Fibroblast of lung (primary cell): ENCODE measurements around the gene CASP1. TPM values are rescaled to one million over a fixed set of nuclear protein-coding genes. Genes with fewer than 3 reads are reported as not detected.

Experiments used
- DNase-seq, 2 donors: peaks; one replicate each; pipeline versions ENCODE4 v3.0.0 to v3.0.0-alpha.2; 2010; ENCODE audit warnings: low read depth in 2 of 2
- H2AFZ ChIP-seq: 2 replicates; pipeline ENCODE4 v1.5.1; 2012; ENCODE audit warnings: low read length, control low read depth, inconsistent platforms
- H3K27ac ChIP-seq: 2 replicates; pipeline ENCODE4 v1.5.1; 2011; ENCODE audit warnings: low read length, control low read depth; ENCODE audit not compliant: insufficient read depth
- H3K27me3 ChIP-seq: 2 replicates; pipeline ENCODE4 v1.5.1; 2011; ENCODE audit warnings: mild to moderate bottlenecking, low read length; ENCODE audit not compliant: control insufficient read depth, insufficient read depth
- H3K36me3 ChIP-seq: 2 replicates; pipeline ENCODE4 v1.5.1; 2011; ENCODE audit warnings: low read length; ENCODE audit not compliant: control insufficient read depth, insufficient read depth
- H3K4me1 ChIP-seq: 2 replicates; pipeline ENCODE4 v1.5.1; 2011; ENCODE audit warnings: low read length; ENCODE audit not compliant: control insufficient read depth, insufficient read depth; ENCODE audit errors: extremely low read depth
- H3K4me2 ChIP-seq: 2 replicates; pipeline ENCODE4 v1.5.1; 2011; ENCODE audit warnings: low read length, control low read depth; ENCODE audit not compliant: insufficient read depth; ENCODE audit errors: extremely low read depth
- H3K4me3 ChIP-seq, 4 experiments: fragments of 200-600 bp in 1 of 4; sonication (generic) in 1 of 4; replicated peaks in 1 of 4; 2 replicates each; pipeline ENCODE4 v1.5.1; 2011 to 2016; ENCODE audit warnings: low read length in 4 of 4, low read depth in 3 of 4, mild to moderate bottlenecking in 3 of 4, control low read depth in 2 of 4, inconsistent platforms in 1 of 4, mixed read lengths in 1 of 4; ENCODE audit not compliant: insufficient read depth in 1 of 4; ENCODE audit errors: control extremely low read depth in 1 of 4
- H3K79me2 ChIP-seq: 2 replicates; pipeline ENCODE4 v1.5.1; 2012; ENCODE audit warnings: mild to moderate bottlenecking, low read length, inconsistent platforms; ENCODE audit not compliant: control insufficient read depth, insufficient read depth
- H3K9ac ChIP-seq: 2 replicates; pipeline ENCODE4 v1.5.1; 2011; ENCODE audit warnings: mild to moderate bottlenecking, low read length, control low read depth; ENCODE audit not compliant: insufficient read depth
- H3K9me3 ChIP-seq: 2 replicates; pipeline ENCODE4 v1.5.1; 2012; ENCODE audit warnings: low read depth, low read length; ENCODE audit not compliant: control insufficient read depth, insufficient read depth
- H4K20me1 ChIP-seq: 2 replicates; pipeline ENCODE4 v1.5.1; 2011; ENCODE audit warnings: low read length; ENCODE audit not compliant: control insufficient read depth, insufficient read depth; ENCODE audit errors: extremely low read depth
- CTCF ChIP-seq, 2 donors: IDR thresholded peaks in 1 of 2; conservative IDR thresholded peaks in 1 of 2; 1 replicate in 1 of 2; 2 replicates in 1 of 2; pipeline ENCODE4 v1.5.1; 2011 to 2012; ENCODE audit warnings: low read length in 2 of 2, control low read depth in 1 of 2, inconsistent platforms in 1 of 2, low read depth in 1 of 2, mild to moderate bottlenecking in 1 of 2
- EZH2 ChIP-seq: IDR thresholded peaks from 2 replicates; pipeline ENCODE4 v1.5.1; 2012; ENCODE audit warnings: low read length, control low read depth, mild to moderate bottlenecking; ENCODE audit errors: missing control alignments
- polyA plus RNA-seq, 2 donors: library from polyadenylated mRNA; depleted of rRNA in 1 of 2; stranded (reverse) in 1 of 2; unstranded in 1 of 2; fragments of >200 nt; gene quantifications; 2 replicates each; pipeline ENCODE4 v1.2.1, GENCODE V29; 2011 to 2012; ENCODE audit warnings: missing spikeins in 1 of 2
- total RNA-seq: library from RNA; depleted of rRNA; stranded (reverse); fragments of >200 nt; gene quantifications from 2 replicates; pipeline ENCODE4 v1.2.1, GENCODE V29; 2014

The CASP1 gene
- total and polyA plus RNA-seq, 2 donors (not counting 1 experiment from before 2014, with no cell fraction given), result 49.9 to 115 TPM

- H3K4me3 ChIP-seq, result no peak overlapping the region
- H3K4me1 ChIP-seq, result no peaks in the 10 kb centered on the region
- TF ChIP-seq CTCF (conservative IDR thresholded peaks at IDR 0.05 in 1 of 2, IDR thresholded peaks at IDR 0.05 in 1 of 2; ENCODE audit: low read depth in 1 of 2, low read length in 2 of 2) (no peak), EZH2 (no peak)
- no peaks in the 10 kb centered on the region for H3K36me3 ChIP-seq
- no peaks in the 10 kb centered on the region for H3K27me3 ChIP-seq
- no peak overlapping the region for H3K9ac ChIP-seq
- H3K9me3 ChIP-seq, result no peaks in the 10 kb centered on the region
- no peak overlapping the region for H2AFZ ChIP-seq
- no peak overlapping the region for H3K27ac ChIP-seq
- no peak for DNase-seq
- no peaks in the 10 kb centered on the region for H4K20me1 ChIP-seq
- no peaks in the 10 kb centered on the region for H3K79me2 ChIP-seq
- H3K4me2 ChIP-seq, result no peak overlapping the region
Measured at GRCh38 chr11:104992781-104993180, 42.2 kb downstream of the CASP1 start.

GRCh38 chr11:104991994-104992393, 43.0 kb downstream of the CASP1 start:
- no peaks in the 10 kb centered on the region for H3K4me1 ChIP-seq
- H3K4me2 ChIP-seq, result no peak overlapping the region
- H3K27ac ChIP-seq, result no peak overlapping the region
- no peaks in the 10 kb centered on the region for H3K27me3 ChIP-seq
- no peaks in the 10 kb centered on the region for H3K36me3 ChIP-seq
- H3K4me3 ChIP-seq, result no peak overlapping the region
- H3K79me2 ChIP-seq, result no peaks in the 10 kb centered on the region
- no peak for DNase-seq
- no peak overlapping the region for H3K9ac ChIP-seq
- no peaks in the 10 kb centered on the region for H3K9me3 ChIP-seq
- TF ChIP-seq EZH2, result no peak
- TF ChIP-seq CTCF (conservative IDR thresholded peaks at IDR 0.05 in 1 of 2, IDR thresholded peaks at IDR 0.05 in 1 of 2; ENCODE audit: low read depth in 1 of 2, low read length in 2 of 2), result no peak
- H4K20me1 ChIP-seq, result no peaks in the 10 kb centered on the region
- H2AFZ ChIP-seq, result no peak overlapping the region

GRCh38 chr11:104984808-104985207, 50.1 kb downstream of the CASP1 start:
- Histone ChIP-seq H4K20me1 (no peaks in the 10 kb centered on the region), H3K27ac (no peak overlapping the region), H3K4me2 (no peak overlapping the region), H3K9me3 (no peaks in the 10 kb centered on the region), H3K27me3 (no peaks in the 10 kb centered on the region), H3K4me3 (no peak overlapping the region), H3K79me2 (no peaks in the 10 kb centered on the region), H3K9ac (no peak overlapping the region), H2AFZ (no peak overlapping the region), H3K4me1 (no peaks in the 10 kb centered on the region), H3K36me3 (no peaks in the 10 kb centered on the region)
- DNase-seq, result no peak
- TF ChIP-seq EZH2 (no peak), CTCF (conservative IDR thresholded peaks at IDR 0.05 in 1 of 2, IDR thresholded peaks at IDR 0.05 in 1 of 2; ENCODE audit: low read depth in 1 of 2, low read length in 2 of 2) (no peak)
